ENCODE measurements around the gene FOXP1.

DNA sequence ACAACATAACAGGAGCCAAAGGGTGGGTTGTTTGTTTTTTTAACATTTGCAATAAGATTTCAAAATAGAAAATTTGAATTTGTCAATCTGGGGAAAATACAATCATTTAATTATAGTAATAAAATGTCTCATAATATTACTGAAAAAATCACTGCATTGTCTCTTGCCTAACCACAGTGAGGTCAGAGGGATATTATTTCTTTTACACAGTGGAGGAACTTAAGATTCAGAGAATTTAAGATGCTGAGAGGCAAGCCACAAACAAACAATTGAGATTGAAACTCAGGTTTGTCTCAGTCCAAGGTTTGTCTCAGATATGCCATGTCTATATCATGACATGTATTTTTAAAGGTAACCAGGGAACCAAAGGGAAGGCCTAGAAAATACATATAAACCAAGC is 428.7 kb downstream of the FOXP1 start:
- TF ChIP-seq, protein P1, sequence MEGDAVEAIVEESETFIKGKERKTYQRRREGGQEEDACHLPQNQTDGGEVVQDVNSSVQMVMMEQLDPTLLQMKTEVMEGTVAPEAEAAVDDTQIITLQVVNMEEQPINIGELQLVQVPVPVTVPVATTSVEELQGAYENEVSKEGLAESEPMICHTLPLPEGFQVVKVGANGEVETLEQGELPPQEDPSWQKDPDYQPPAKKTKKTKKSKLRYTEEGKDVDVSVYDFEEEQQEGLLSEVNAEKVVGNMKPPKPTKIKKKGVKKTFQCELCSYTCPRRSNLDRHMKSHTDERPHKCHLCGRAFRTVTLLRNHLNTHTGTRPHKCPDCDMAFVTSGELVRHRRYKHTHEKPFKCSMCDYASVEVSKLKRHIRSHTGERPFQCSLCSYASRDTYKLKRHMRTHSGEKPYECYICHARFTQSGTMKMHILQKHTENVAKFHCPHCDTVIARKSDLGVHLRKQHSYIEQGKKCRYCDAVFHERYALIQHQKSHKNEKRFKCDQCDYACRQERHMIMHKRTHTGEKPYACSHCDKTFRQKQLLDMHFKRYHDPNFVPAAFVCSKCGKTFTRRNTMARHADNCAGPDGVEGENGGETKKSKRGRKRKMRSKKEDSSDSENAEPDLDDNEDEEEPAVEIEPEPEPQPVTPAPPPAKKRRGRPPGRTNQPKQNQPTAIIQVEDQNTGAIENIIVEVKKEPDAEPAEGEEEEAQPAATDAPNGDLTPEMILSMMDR (IDR thresholded peaks at IDR 0.05; ENCODE audit: control extremely low read depth in 1 of 3, insufficient read depth in 1 of 3, low read depth in 1 of 3, low read length in 3 of 3): no peak
- no peak for TF ChIP-seq BRCA1 (IDR thresholded peaks at IDR 0.05; ENCODE audit: low read depth, low read length)
- TF ChIP-seq, protein P2, sequence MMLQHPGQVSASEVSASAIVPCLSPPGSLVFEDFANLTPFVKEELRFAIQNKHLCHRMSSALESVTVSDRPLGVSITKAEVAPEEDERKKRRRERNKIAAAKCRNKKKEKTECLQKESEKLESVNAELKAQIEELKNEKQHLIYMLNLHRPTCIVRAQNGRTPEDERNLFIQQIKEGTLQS (IDR thresholded peaks at IDR 0.05; ENCODE audit: insufficient read depth, low read depth, low read length): no peak
- no peak for TF ChIP-seq POLR2A (IDR thresholded peaks at IDR 0.05; ENCODE audit: control extremely low read depth in 1 of 2, low read depth in 2 of 2, low read length in 2 of 2)
- TF ChIP-seq BACH1 (IDR thresholded peaks at IDR 0.05; ENCODE audit: low read length): no peak
- no peak for TF ChIP-seq SAP30 (IDR thresholded peaks at IDR 0.05; ENCODE audit: insufficient read depth, insufficient replicate concordance, low read length)
- no peak for TF ChIP-seq HDAC6 (IDR thresholded peaks at IDR 0.05; ENCODE audit: low read depth, low read length)
- no peak for TF ChIP-seq KDM5A (IDR thresholded peaks at IDR 0.05; ENCODE audit: low read length)
- TF ChIP-seq, protein P3, sequence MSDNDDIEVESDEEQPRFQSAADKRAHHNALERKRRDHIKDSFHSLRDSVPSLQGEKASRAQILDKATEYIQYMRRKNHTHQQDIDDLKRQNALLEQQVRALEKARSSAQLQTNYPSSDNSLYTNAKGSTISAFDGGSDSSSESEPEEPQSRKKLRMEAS (IDR thresholded peaks at IDR 0.05): no peak
- TF ChIP-seq RXRA (IDR thresholded peaks at IDR 0.05; ENCODE audit: insufficient read depth, low read depth, low read length): no peak
- no peak for TF ChIP-seq EZH2 (IDR thresholded peaks at IDR 0.05; ENCODE audit: low read depth, low read length, severe bottlenecking)

Measured in H1 (cell line).